Vagina (tissue), 2 donors: ENCODE measurements around the gene MFN2. TPM values are rescaled to one million over a fixed set of nuclear protein-coding genes. Genes with fewer than 3 reads are reported as not detected.

Experiments
- DNase-seq, 2 donors: peaks; one replicate each; pipeline ENCODE4 v3.0.0-alpha.2; 2017; ENCODE audit errors: extremely low spot score in 2 of 2
- H3K27ac ChIP-seq: fragments of 200-600 bp; sonication (generic); one replicate; pipeline ENCODE4 v1.5.1; 2019
- H3K27me3 ChIP-seq: fragments of 200-600 bp; sonication (generic); one replicate; pipeline ENCODE4 v1.5.1; 2019
- H3K36me3 ChIP-seq, 2 donors: fragments of 200-600 bp; sonication (generic); one replicate each; pipeline ENCODE4 v1.5.1; 2017 to 2019
- H3K4me1 ChIP-seq: fragments of 200-600 bp; sonication (generic); one replicate; pipeline ENCODE4 v1.5.1; 2019
- H3K4me3 ChIP-seq, 2 donors: fragments of 200-600 bp; sonication (generic); 1 replicate in 1 of 2; 2 replicates in 1 of 2; pipeline ENCODE4 v1.5.1; 2016 to 2019
- H3K9me3 ChIP-seq: fragments of 200-600 bp; sonication (generic); one replicate; pipeline ENCODE4 v1.5.1; 2019
- CTCF ChIP-seq, 3 experiments: fragments of 450-650 bp in 2 of 3; fragments of 200-600 bp in 1 of 3; sonication (generic) in 1 of 3; IDR thresholded peaks; one replicate each; pipeline ENCODE4 v1.5.1; 2017 to 2019; ENCODE audit warnings: antibody characterized with exemption in 3 of 3, mild to moderate bottlenecking in 2 of 3, moderate library complexity in 2 of 3
- POLR2A ChIP-seq, 2 donors: fragments of 450-650 bp; IDR thresholded peaks; one replicate each; pipeline ENCODE4 v1.6.1; 2017; ENCODE audit warnings: antibody characterized with exemption in 2 of 2, mild to moderate bottlenecking in 2 of 2, moderate library complexity in 2 of 2
- POLR2AphosphoS5 ChIP-seq, 2 donors: sonication (generic); formaldehyde crosslinking; IDR thresholded peaks; one replicate each; pipeline ENCODE4 v1.9.0; 2017; ENCODE audit warnings: antibody characterized with exemption in 2 of 2, mild to moderate bottlenecking in 2 of 2, low read depth in 1 of 2; ENCODE audit not compliant: insufficient read depth in 1 of 2
- intact Hi-C: fragments of 100-400 bp; cut with DNase I; formaldehyde crosslinking; loops from one replicate; pipeline ENCODE4 v1.15.1; 2023
- total RNA-seq: library from RNA; depleted of rRNA; stranded (reverse); fragments of >200 nt; gene quantifications from one replicate; pipeline ENCODE4 v1.2.3, GENCODE V29; 2016

MFN2 gene
- total RNA-seq, 1 donor from 2014 or later = 61.6 TPM

GRCh38 chr1:11985171-11985570 is 4.9 kb downstream of the MFN2 start:
- no peaks in the 10 kb centered on the region for H3K9me3 ChIP-seq
- DNase-seq = no peak
- H3K36me3 ChIP-seq = peaks cover 0 to 46% of the 10 kb centered on the region in 2 donors
- TF ChIP-seq POLR2A (IDR thresholded peaks at IDR 0.05) (no peak), POLR2AphosphoS5 (IDR thresholded peaks at IDR 0.05; ENCODE audit: insufficient read depth in 1 of 2, low read depth in 1 of 2) (no peak), CTCF (IDR thresholded peaks at IDR 0.05) (no peak)
- H3K27ac ChIP-seq = no peak overlapping the region
- no peak overlapping the region for H3K4me3 ChIP-seq
- intact Hi-C loops = no loop called here
- H3K27me3 ChIP-seq = no peaks in the 10 kb centered on the region
- H3K4me1 ChIP-seq = peaks cover 46% of the 10 kb centered on the region

GRCh38 chr1:11985851-11986250 is 5.6 kb downstream of the MFN2 start:
- peaks cover 43% of the 10 kb centered on the region for H3K4me1 ChIP-seq
- intact Hi-C loops = no loop called here
- no peak overlapping the region for H3K27ac ChIP-seq
- no peaks in the 10 kb centered on the region for H3K27me3 ChIP-seq
- TF ChIP-seq POLR2AphosphoS5 (IDR thresholded peaks at IDR 0.05; ENCODE audit: insufficient read depth in 1 of 2, low read depth in 1 of 2) (no peak), POLR2A (IDR thresholded peaks at IDR 0.05) (no peak)
- H3K4me3 ChIP-seq = no peak overlapping the region
- H3K36me3 ChIP-seq = peaks cover 0 to 53% of the 10 kb centered on the region in 2 donors
- DNase-seq = no peak
- H3K9me3 ChIP-seq = no peaks in the 10 kb centered on the region

DNA sequence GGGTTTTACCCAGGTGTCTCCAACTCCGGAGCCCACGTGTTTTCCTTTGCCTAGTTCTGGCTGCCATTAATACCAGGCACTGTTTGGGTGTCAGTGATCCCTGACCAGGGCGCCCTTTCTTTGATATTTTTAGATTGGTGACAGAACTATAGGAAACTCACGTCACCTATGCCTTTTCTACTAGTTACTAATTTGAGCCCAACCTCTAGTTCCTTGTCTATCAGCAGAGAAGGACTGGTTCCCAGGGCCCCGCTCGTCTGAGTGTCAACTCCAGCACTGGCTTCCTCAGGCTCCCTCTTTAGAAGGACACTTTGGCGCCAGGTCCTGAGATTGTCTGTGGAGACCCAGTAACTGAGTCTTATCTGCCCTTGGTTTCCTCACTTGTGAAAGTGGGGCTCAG is 9.4 kb downstream of the MFN2 start:
- TF ChIP-seq POLR2AphosphoS5 (IDR thresholded peaks at IDR 0.05; ENCODE audit: insufficient read depth in 1 of 2, low read depth in 1 of 2) (no peak), POLR2A (IDR thresholded peaks at IDR 0.05) (no peak), CTCF (IDR thresholded peaks at IDR 0.05) (no peak)
- peaks cover 8% of the 10 kb centered on the region for H3K4me1 ChIP-seq
- H3K36me3 ChIP-seq = peaks cover 0 to 54% of the 10 kb centered on the region in 2 donors
- peak overlapping the region; percentile 28 for H3K27ac ChIP-seq
- intact Hi-C loops = no loop called here
- DNase-seq = no peak
- no peak overlapping the region for H3K4me3 ChIP-seq
- H3K9me3 ChIP-seq = no peaks in the 10 kb centered on the region
- no peaks in the 10 kb centered on the region for H3K27me3 ChIP-seq

DNA sequence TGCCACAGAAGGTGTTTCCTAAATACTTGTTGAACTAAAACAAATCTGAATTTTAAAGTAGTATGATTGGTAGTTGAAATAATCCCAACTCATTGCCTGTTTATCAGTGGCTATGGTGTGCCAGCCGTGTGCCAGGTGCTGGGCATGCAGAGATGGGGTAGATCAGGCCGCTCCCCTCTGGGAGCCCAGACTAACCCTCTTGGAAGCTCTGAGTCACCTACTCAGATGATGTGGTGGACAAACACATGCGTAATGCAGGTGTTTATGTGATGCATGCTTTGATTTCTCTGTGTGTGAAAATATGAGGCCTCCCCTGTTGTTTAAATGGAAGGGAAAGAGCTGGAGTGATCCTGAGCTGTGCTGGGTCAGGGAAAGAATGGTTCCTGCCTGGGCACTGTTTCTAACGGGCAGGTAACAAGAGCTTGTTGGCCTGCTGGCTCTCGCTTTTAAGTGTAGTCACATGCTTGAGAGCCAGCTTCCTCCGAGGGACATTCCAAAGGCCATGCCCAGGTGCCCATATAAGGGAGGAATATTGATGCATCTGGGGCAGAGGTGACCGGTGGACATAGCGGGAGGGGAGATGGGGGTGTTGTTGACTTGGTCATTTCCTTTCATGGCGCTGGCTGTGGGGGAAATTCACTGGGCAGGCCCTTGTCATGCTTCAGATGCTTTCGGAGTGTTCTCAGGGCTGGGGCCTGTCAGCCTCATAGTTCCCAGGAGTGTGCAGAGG is 10.2 kb downstream of the MFN2 start:
- H3K4me1 ChIP-seq = peaks cover 8% of the 10 kb centered on the region
- no peak for TF ChIP-seq POLR2A (IDR thresholded peaks at IDR 0.05)
- no peak for TF ChIP-seq CTCF (IDR thresholded peaks at IDR 0.05)
- TF ChIP-seq POLR2AphosphoS5 (IDR thresholded peaks at IDR 0.05; ENCODE audit: insufficient read depth in 1 of 2, low read depth in 1 of 2) = peak; percentile 37 to 42
- H3K9me3 ChIP-seq = no peaks in the 10 kb centered on the region
- H3K27ac ChIP-seq = peak overlapping the region; percentile 28
- peaks cover 0 to 59% of the 10 kb centered on the region in 2 donors for H3K36me3 ChIP-seq
- H3K4me3 ChIP-seq = no peak overlapping the region
- no peaks in the 10 kb centered on the region for H3K27me3 ChIP-seq
- no peak for DNase-seq
- intact Hi-C loops = no loop called here

GRCh38 chr1:11991969-11992676 is 11.9 kb downstream of the MFN2 start:
- H3K27me3 ChIP-seq = no peaks in the 10 kb centered on the region
- H3K9me3 ChIP-seq = no peaks in the 10 kb centered on the region
- TF ChIP-seq CTCF (IDR thresholded peaks at IDR 0.05) (no peak), POLR2AphosphoS5 (IDR thresholded peaks at IDR 0.05; ENCODE audit: insufficient read depth in 1 of 2, low read depth in 1 of 2) (no peak), POLR2A (IDR thresholded peaks at IDR 0.05) (no peak)
- peaks cover 0 to 66% of the 10 kb centered on the region in 2 donors for H3K36me3 ChIP-seq
- H3K27ac ChIP-seq = no peak overlapping the region
- no peaks in the 10 kb centered on the region for H3K4me1 ChIP-seq
- intact Hi-C loops = no loop called here
- DNase-seq = no peak
- no peak overlapping the region for H3K4me3 ChIP-seq
